HepG2 (cell line): ENCODE results near the gene GPR4. TPM values are rescaled to one million over a fixed set of nuclear protein-coding genes. Genes with fewer than 3 reads are reported as not detected.

ENCODE experiments used
- ATRX ChIP-seq: sonication (generic); formaldehyde crosslinking; IDR thresholded peaks from 2 replicates; pipeline ENCODE4 v1.4.0; 2020; ENCODE audit warnings: missing genetic modification reagents, borderline replicate concordance
- DBP ChIP-seq: sonication (generic); formaldehyde crosslinking; IDR thresholded peaks from 2 replicates; pipeline ENCODE4 v1.4.0; 2020; ENCODE audit warnings: missing genetic modification reagents; ENCODE audit errors: not compliant biosample characterization
- ELK4 ChIP-seq: sonication (generic); formaldehyde crosslinking; IDR thresholded peaks from 2 replicates; pipeline ENCODE4 v1.9.0; 2021; ENCODE audit warnings: missing genetic modification reagents, borderline replicate concordance
- MLX ChIP-seq: IDR thresholded peaks from 2 replicates; pipeline ENCODE4 v1.6.1; 2016
- PATZ1 ChIP-seq: sonication (generic); formaldehyde crosslinking; IDR thresholded peaks from 2 replicates; pipeline ENCODE4 v1.4.0; 2020; ENCODE audit warnings: missing genetic modification reagents
- PAWR ChIP-seq: sonication (generic); formaldehyde crosslinking; IDR thresholded peaks from 2 replicates; pipeline ENCODE4 v1.4.0; 2020; ENCODE audit warnings: missing genetic modification reagents, mild to moderate bottlenecking, borderline replicate concordance
- PRDM10 ChIP-seq: sonication (generic); formaldehyde crosslinking; IDR thresholded peaks from 2 replicates; pipeline ENCODE4 v1.4.0; 2020; ENCODE audit warnings: low read depth, missing genetic modification reagents
- RNF219 ChIP-seq: sonication (generic); formaldehyde crosslinking; IDR thresholded peaks from 2 replicates; pipeline ENCODE4 v1.5.0; 2020; ENCODE audit warnings: mild to moderate bottlenecking, missing genetic modification reagents
- SNAPC5 ChIP-seq: sonication (generic); formaldehyde crosslinking; IDR thresholded peaks from 2 replicates; pipeline ENCODE4 v1.8.1; 2023; ENCODE audit warnings: mild to moderate bottlenecking, missing genetic modification reagents, borderline replicate concordance
- SRSF4 ChIP-seq: fragments of 200-400 bp; formaldehyde crosslinking; IDR thresholded peaks from one replicate; pipeline ENCODE4 v1.6.1; 2018; ENCODE audit warnings: mild to moderate bottlenecking, low read depth, low read length, moderate library complexity; ENCODE audit not compliant: poor library complexity, severe bottlenecking
- ZBTB7B ChIP-seq: sonication (generic); formaldehyde crosslinking; IDR thresholded peaks from 2 replicates; pipeline ENCODE4 v1.4.0; 2020; ENCODE audit warnings: missing genetic modification reagents
- ZNF180 ChIP-seq: sonication (generic); formaldehyde crosslinking; IDR thresholded peaks from 2 replicates; pipeline ENCODE4 v1.4.0; 2020; ENCODE audit warnings: low read depth, missing genetic modification reagents, borderline replicate concordance
- ZNF362 ChIP-seq: sonication (generic); formaldehyde crosslinking; IDR thresholded peaks from 2 replicates; pipeline ENCODE4 v1.4.0; 2020; ENCODE audit warnings: missing genetic modification reagents, mild to moderate bottlenecking, borderline replicate concordance
- ZNF552 ChIP-seq: sonication (generic); formaldehyde crosslinking; IDR thresholded peaks from 2 replicates; pipeline ENCODE4 v1.9.0; 2022; ENCODE audit warnings: missing genetic modification reagents, mild to moderate bottlenecking, borderline replicate concordance
- ZZZ3 ChIP-seq: sonication (generic); formaldehyde crosslinking; IDR thresholded peaks from 2 replicates; pipeline ENCODE4 v1.4.0; 2020; ENCODE audit warnings: missing genetic modification reagents, mild to moderate bottlenecking, borderline replicate concordance
- polyA plus RNA-seq, 8 experiments: library from polyadenylated mRNA; depleted of rRNA in 3 of 8; stranded (reverse) in 7 of 8; unstranded in 1 of 8; fragments of >200 nt; fragmentation: Illumina TruSeq in 4 of 8; extraction: Trizol in 4 of 8; gene quantifications; 2 replicates each; pipeline versions ENCODE4 v1.2.1 to v1.2.3, GENCODE V29; 2011 to 2016; ENCODE audit warnings: low read depth in 4 of 8, missing spikeins in 1 of 8, mixed read lengths in 1 of 8; ENCODE audit not compliant: insufficient read depth in 1 of 8
- total RNA-seq, 5 experiments: library from RNA; depleted of rRNA; stranded (reverse); fragments of >200 nt; fragmentation: Illumina TruSeq; extraction: Trizol; gene quantifications; 2 replicates each; pipeline ENCODE4 v1.2.3, GENCODE V29; 2016; ENCODE audit warnings: low read depth in 1 of 5

The GPR4 gene
- total and polyA plus RNA-seq, 2 of the 13 experiments (the other 11 are each of a cell fraction or from before 2014, with no cell fraction given), result 0.15 TPM; not detected in 1

GRCh38 chr19:45577111-45577905 is 24.7 kb downstream of the GPR4 start (continued):
- TF ChIP-seq ELK4 (CRISPR knock-in tag) (no peak), ATRX (CRISPR knock-in tag) (no peak), SRSF4 (no peak), RNF219 (CRISPR knock-in tag) (no peak), ZZZ3 (CRISPR knock-in tag) (no peak), PRDM10 (no peak), ZNF362 (CRISPR knock-in tag) (no peak), ZNF180 (CRISPR knock-in tag) (no peak), DBP (CRISPR knock-in tag) (no peak), PATZ1 (CRISPR knock-in tag) (no peak), MLX (no peak), PAWR (CRISPR knock-in tag) (no peak), SNAPC5 (no peak), ZBTB7B (CRISPR knock-in tag) (no peak), ZNF552 (no peak)
